B cell (primary cell): ENCODE measurements around the gene YY1.

ENCODE experiments used
- CTCF ChIP-seq: fragments of 200-600 bp; IDR thresholded peaks from one replicate; pipeline ENCODE4 v1.8.0; 2022; ENCODE audit warnings: antibody characterized with exemption, mild to moderate bottlenecking
- EZH2 ChIP-seq: IDR thresholded peaks from 2 replicates; pipeline ENCODE4 v1.6.1; 2012; ENCODE audit warnings: borderline replicate concordance, low read depth, mild to moderate bottlenecking, moderate library complexity, low read length; ENCODE audit not compliant: insufficient read depth, poor library complexity, severe bottlenecking

- TF ChIP-seq CTCF = no peak
- TF ChIP-seq EZH2 = no peak
Observed at GRCh38 chr14:100252684-100253083, 13.7 kb downstream of the YY1 start.
